Parathyroid adenoma (tissue), 2 donors: ENCODE results near the gene AHCY.

ENCODE experiments used
- H2AFZ ChIP-seq: fragments of 300-600 bp; sonication (generic); one replicate; pipeline ENCODE4 v1.7.0; 2017; ENCODE audit warnings: antibody characterized with exemption, mild to moderate bottlenecking
- H3K27ac ChIP-seq: fragments of 300-600 bp; sonication (generic); one replicate; pipeline ENCODE4 v1.7.0; 2017
- H3K27me3 ChIP-seq: fragments of 300-600 bp; sonication (generic); one replicate; pipeline ENCODE4 v1.7.0; 2017; ENCODE audit warnings: low read length; ENCODE audit not compliant: control insufficient read depth, insufficient read depth
- H3K36me3 ChIP-seq: fragments of 300-600 bp; sonication (generic); one replicate; pipeline ENCODE4 v1.7.0; 2017; ENCODE audit warnings: low read length; ENCODE audit not compliant: control insufficient read depth, insufficient read depth
- H3K4me1 ChIP-seq: fragments of 300-600 bp; sonication (generic); one replicate; pipeline ENCODE4 v1.7.0; 2017; ENCODE audit warnings: control low read depth
- H3K4me2 ChIP-seq: fragments of 300-600 bp; sonication (generic); one replicate; pipeline ENCODE4 v1.7.0; 2017; ENCODE audit warnings: low read length
- H3K4me3 ChIP-seq: fragments of 300-600 bp; sonication (generic); one replicate; pipeline ENCODE4 v1.7.0; 2017; ENCODE audit warnings: low read depth, low read length
- H3K79me2 ChIP-seq: fragments of 300-600 bp; sonication (generic); one replicate; pipeline ENCODE4 v1.7.0; 2017; ENCODE audit warnings: control low read depth
- H3K9ac ChIP-seq: fragments of 300-600 bp; sonication (generic); one replicate; pipeline ENCODE4 v1.7.0; 2017; ENCODE audit warnings: mild to moderate bottlenecking
- H3K9me3 ChIP-seq: fragments of 300-600 bp; sonication (generic); one replicate; pipeline ENCODE4 v1.7.0; 2017; ENCODE audit warnings: low read length; ENCODE audit not compliant: control insufficient read depth
- TF ChIP-seq, protein P1 (sequence below): fragments of 300-600 bp; sonication (generic); IDR thresholded peaks from one replicate; pipeline ENCODE4 v1.7.0; 2017; ENCODE audit warnings: antibody characterized with exemption, mild to moderate bottlenecking
- donor health status: primary hyperparathyroidism.

AHCY gene

DNA sequence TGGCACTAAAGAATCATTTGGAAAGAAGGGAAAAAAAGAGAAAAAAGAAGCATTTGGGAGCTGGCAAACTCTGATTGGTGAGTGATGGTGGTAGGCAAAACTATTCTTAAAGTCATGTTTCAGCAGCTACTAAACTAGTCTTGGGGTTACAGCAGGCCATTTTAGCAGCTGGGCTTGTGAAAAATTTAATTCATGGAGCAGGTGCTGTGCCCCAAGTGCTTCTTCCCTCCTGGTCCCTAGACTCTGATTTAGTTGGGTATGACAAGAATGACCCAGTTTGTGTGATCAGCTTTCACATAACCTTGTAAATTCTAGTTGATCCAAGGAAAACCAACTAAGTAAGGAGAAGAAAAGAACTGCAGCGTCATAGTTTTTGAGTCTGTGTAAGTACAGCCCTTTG is 63.0 kb downstream of the AHCY start:
- Histone ChIP-seq H3K4me3 (no peak overlapping the region), H3K4me2 (no peak overlapping the region), H3K9me3 (no peaks in the 10 kb centered on the region), H3K9ac (no peak overlapping the region), H3K27me3 (no peaks in the 10 kb centered on the region), H3K27ac (no peak overlapping the region), H3K36me3 (no peaks in the 10 kb centered on the region), H2AFZ (no peak overlapping the region), H3K4me1 (no peaks in the 10 kb centered on the region), H3K79me2 (no peaks in the 10 kb centered on the region)
- TF ChIP-seq, protein P1, sequence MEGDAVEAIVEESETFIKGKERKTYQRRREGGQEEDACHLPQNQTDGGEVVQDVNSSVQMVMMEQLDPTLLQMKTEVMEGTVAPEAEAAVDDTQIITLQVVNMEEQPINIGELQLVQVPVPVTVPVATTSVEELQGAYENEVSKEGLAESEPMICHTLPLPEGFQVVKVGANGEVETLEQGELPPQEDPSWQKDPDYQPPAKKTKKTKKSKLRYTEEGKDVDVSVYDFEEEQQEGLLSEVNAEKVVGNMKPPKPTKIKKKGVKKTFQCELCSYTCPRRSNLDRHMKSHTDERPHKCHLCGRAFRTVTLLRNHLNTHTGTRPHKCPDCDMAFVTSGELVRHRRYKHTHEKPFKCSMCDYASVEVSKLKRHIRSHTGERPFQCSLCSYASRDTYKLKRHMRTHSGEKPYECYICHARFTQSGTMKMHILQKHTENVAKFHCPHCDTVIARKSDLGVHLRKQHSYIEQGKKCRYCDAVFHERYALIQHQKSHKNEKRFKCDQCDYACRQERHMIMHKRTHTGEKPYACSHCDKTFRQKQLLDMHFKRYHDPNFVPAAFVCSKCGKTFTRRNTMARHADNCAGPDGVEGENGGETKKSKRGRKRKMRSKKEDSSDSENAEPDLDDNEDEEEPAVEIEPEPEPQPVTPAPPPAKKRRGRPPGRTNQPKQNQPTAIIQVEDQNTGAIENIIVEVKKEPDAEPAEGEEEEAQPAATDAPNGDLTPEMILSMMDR, result no peak

DNA sequence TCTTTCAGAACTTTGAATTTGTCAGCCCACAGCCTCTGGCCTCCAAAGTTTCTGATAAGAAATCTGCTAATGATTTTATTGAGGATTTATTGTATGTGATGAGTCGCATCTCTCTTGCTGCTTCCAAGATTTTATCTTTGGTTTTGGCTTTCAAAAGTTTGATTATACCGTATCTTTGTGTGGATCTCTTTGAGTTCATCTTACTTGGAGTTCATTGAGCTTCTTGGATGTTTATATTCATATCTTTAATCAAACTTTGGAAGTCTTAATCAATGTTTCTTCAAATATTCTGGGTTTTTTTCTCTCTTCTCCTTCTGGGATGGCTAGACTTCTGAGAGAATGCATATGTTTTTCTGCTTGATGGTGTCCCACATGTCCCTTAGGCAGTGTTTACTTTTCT is 65.2 kb downstream of the AHCY start:
- H3K9me3 ChIP-seq, result no peaks in the 10 kb centered on the region
- no peak overlapping the region for H3K27ac ChIP-seq
- no peak overlapping the region for H3K4me2 ChIP-seq
- H3K79me2 ChIP-seq, result no peaks in the 10 kb centered on the region
- no peak overlapping the region for H3K4me3 ChIP-seq
- H3K4me1 ChIP-seq, result no peaks in the 10 kb centered on the region
- no peak overlapping the region for H2AFZ ChIP-seq
- H3K27me3 ChIP-seq, result no peaks in the 10 kb centered on the region
- H3K36me3 ChIP-seq, result no peaks in the 10 kb centered on the region
- TF ChIP-seq, protein P1, result no peak
- no peak overlapping the region for H3K9ac ChIP-seq

DNA sequence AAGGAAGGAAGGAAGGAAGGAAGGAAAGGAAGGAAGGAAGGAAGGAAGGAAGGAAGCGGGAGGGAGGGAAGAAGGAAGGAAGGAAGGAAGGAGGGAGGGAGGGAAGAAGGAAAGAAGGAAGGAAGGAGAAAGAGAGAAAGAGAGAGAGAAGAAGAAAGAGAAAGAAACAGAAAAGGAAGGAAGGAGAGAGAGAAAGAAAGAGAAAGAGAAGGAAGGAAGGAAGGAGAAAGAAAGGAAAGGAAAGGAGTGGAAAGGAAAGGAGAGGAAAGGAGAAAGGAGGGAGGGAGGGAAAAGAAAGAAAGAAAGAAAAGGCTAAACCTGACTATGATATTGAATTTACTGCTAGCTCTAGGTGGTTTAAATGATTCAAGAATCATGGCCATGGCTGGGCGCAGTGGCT is 67.3 kb downstream of the AHCY start:
- TF ChIP-seq, protein P1, result no peak
- no peaks in the 10 kb centered on the region for H3K27me3 ChIP-seq
- no peaks in the 10 kb centered on the region for H3K36me3 ChIP-seq
- H3K9me3 ChIP-seq, result no peaks in the 10 kb centered on the region
- H3K4me1 ChIP-seq, result no peaks in the 10 kb centered on the region
- no peak overlapping the region for H3K4me3 ChIP-seq
- H3K4me2 ChIP-seq, result no peak overlapping the region
- H2AFZ ChIP-seq, result no peak overlapping the region
- H3K79me2 ChIP-seq, result no peaks in the 10 kb centered on the region
- no peak overlapping the region for H3K27ac ChIP-seq
- H3K9ac ChIP-seq, result no peak overlapping the region

DNA sequence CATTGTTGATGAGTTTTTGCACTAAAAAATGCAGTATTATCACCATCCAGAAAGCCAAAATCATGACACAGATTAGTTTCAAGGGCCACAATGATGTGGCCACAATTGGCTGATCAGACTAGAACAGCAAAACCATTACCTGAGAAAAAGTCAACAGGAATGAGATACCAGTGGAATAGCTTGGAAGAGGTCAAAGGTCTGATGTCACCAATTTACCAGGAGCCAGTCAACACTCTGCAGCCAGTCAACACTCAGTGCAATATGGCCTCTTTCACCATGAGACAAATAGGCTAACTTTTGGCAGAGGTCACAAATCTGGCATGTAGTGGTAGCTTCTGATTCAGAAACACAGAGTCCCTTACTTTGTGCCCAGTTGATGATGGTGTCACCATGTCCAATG is 69.5 kb downstream of the AHCY start:
- Histone ChIP-seq H3K79me2 (no peaks in the 10 kb centered on the region), H3K9ac (no peak overlapping the region), H3K36me3 (no peaks in the 10 kb centered on the region), H2AFZ (no peak overlapping the region), H3K9me3 (no peaks in the 10 kb centered on the region), H3K4me3 (no peak overlapping the region), H3K27ac (no peak overlapping the region), H3K4me1 (no peaks in the 10 kb centered on the region), H3K27me3 (no peaks in the 10 kb centered on the region), H3K4me2 (no peak overlapping the region)
- TF ChIP-seq, protein P1, result no peak

DNA sequence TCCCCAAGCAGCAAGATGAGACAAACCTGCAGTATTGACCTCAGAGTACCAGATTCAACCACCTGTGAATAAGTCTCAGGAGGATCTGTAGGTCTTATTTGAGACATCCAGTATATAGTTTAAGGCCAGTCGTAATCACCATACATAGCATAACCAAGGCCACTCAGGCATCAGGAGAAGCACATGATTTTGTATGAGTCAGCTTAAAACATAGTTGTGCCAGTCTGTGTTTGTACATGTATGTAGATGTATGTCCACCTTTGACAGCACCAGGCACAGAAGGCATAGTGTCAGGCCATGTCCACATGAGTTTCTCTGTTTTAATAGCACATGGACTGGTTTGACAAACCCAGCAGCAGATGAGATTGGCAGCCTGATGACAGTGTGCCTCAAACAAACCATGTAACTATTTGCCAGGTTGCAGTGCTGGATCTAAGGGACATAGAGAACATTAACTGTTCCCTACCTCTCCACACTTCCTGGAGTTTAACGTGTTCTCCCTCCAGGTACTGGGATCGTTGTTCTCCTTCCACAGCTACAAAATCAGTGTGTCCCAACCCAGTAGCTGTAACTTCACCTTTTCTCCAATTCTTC is 70.6 kb downstream of the AHCY start:
- no peaks in the 10 kb centered on the region for H3K36me3 ChIP-seq
- no peak overlapping the region for H3K4me2 ChIP-seq
- no peaks in the 10 kb centered on the region for H3K27me3 ChIP-seq
- no peaks in the 10 kb centered on the region for H3K9me3 ChIP-seq
- no peak overlapping the region for H3K9ac ChIP-seq
- TF ChIP-seq, protein P1, result no peak
- no peak overlapping the region for H2AFZ ChIP-seq
- no peaks in the 10 kb centered on the region for H3K79me2 ChIP-seq
- no peak overlapping the region for H3K4me3 ChIP-seq
- no peaks in the 10 kb centered on the region for H3K4me1 ChIP-seq
- no peak overlapping the region for H3K27ac ChIP-seq
